Gastrocnemius medialis (tissue), 4 donors: Measurements from ENCODE around the gene PAM16. TPM values are rescaled to one million over a fixed set of nuclear protein-coding genes. Genes with fewer than 3 reads are reported as not detected.
A peak's percentile ranks its signal among the peaks of the same experiment; 100 is the strongest.

Source experiments
- ATAC-seq, 2 donors: fragments of 150-250 bp; one replicate each; pipeline ENCODE4 v1.9.1; 2016
- DNase-seq, 2 donors: peaks; one replicate each; pipeline ENCODE4 v3.0.0-alpha.2; 2019
- H3K27ac ChIP-seq, 4 donors: fragments of 200-600 bp; sonication (generic); 1 replicate in 1 of 4; 2 replicates in 3 of 4; pipeline ENCODE4 v1.5.1; 2016 to 2018; ENCODE audit warnings: mild to moderate bottlenecking in 2 of 4, moderate library complexity in 1 of 4
- H3K27me3 ChIP-seq, 3 donors: fragments of 200-600 bp; sonication (generic) in 2 of 3; 1 replicate in 1 of 3; 2 replicates in 2 of 3; pipeline versions ENCODE4 v1.5.1 to v1.6.0; 2016 to 2019; ENCODE audit warnings: mild to moderate bottlenecking in 1 of 3, moderate library complexity in 1 of 3
- H3K36me3 ChIP-seq, 2 donors: fragments of 200-600 bp; sonication (generic) in 1 of 2; one replicate each; pipeline ENCODE4 v1.5.1; 2017 to 2018
- H3K4me1 ChIP-seq, 2 donors: fragments of 200-600 bp; sonication (generic) in 1 of 2; one replicate each; pipeline ENCODE4 v1.5.1; 2016 to 2017; ENCODE audit warnings: mild to moderate bottlenecking in 2 of 2
- H3K4me3 ChIP-seq, 4 donors: fragments of 200-600 bp; sonication (generic) in 3 of 4; 1 replicate in 1 of 4; 2 replicates in 3 of 4; pipeline ENCODE4 v1.5.1; 2016 to 2019; ENCODE audit warnings: mild to moderate bottlenecking in 2 of 4
- H3K9me3 ChIP-seq, 3 donors: fragments of 200-600 bp; sonication (generic) in 2 of 3; 1 replicate in 1 of 3; 2 replicates in 2 of 3; pipeline ENCODE4 v1.5.1; 2016 to 2019
- POLR2A ChIP-seq, 2 donors: fragments of 450-650 bp; IDR thresholded peaks; one replicate each; pipeline ENCODE4 v1.6.1; 2017; ENCODE audit warnings: antibody characterized with exemption in 2 of 2, mild to moderate bottlenecking in 2 of 2, moderate library complexity in 2 of 2
- in situ Hi-C, 4 donors: fragments of 200-750 bp; cut with MboI; loops; one replicate each; pipeline versions ENCODE4 v1.15.0 to v1.8.0; 2017; ENCODE audit warnings: low sequenced_read_pairs in 4 of 4
- intact Hi-C: fragments of 100-400 bp; cut with DNase I; formaldehyde crosslinking; loops from one replicate; pipeline ENCODE4 v1.15.1; 2023; ENCODE audit warnings: low total_unique reads
- total RNA-seq, 4 donors: library from RNA; depleted of rRNA; stranded (reverse); fragments of >200 nt; gene quantifications; one replicate each; pipeline versions ENCODE4 v1.1.0 to v1.2.3, GENCODE V29; 2016
- TF ChIP-seq, protein P1 (sequence below), 5 experiments: fragments of 450-650 bp in 3 of 5; fragments of 200-600 bp in 2 of 5; sonication (generic) in 2 of 5; IDR thresholded peaks in 4 of 5; conservative IDR thresholded peaks in 1 of 5; 1 replicate in 4 of 5; 2 replicates in 1 of 5; pipeline ENCODE4 v1.5.1; 2016 to 2019; ENCODE audit warnings: antibody characterized with exemption in 5 of 5, mild to moderate bottlenecking in 3 of 5, moderate library complexity in 3 of 5

The PAM16 gene
- total RNA-seq, 4 donors from 2014 or later: 112 to 174 (median 132) TPM

DNA sequence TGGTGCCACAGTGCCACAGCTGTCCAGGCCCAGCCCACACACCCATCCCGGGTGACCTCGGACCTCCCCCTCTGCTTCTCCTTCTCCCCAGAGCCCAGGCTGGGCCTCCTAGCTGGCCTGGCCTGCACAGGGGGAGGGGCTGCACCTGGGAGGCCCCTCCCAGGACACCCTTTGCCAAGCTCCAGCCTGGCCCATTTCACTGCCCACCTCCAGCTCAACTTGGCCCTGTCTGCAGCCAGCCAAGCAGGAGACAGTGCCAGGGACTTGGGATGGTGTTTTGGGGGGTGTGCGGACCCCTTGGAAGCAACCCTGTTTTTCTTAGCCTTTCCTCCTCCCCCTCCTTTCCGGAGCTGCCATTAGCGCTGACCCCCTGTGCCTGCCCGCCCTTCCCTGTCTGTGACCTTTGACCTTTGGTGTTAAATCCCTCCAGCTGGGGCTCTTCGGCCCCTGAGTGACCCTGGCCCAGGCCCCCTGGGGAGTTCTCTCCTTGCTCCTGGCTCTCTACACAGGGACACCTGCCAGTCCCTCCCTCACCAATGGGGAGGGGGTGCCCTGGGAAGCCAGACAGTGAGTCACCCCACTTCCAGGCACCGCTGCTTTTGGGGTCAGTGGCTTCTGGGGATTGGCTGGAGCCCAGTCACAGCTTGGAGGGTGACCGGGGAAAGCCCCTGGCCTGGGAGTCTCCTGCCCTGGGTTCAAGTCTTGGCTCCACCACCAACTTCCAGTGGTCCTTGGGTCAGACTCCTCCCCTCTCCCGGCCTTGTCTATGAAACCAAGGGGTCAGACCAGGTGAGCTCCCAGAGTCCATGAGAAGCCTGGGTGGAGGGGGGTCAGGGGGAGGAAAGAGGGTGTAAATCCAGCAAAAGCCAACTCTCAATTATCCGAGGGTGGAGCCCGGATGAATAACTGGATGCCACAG is 33.3 kb downstream of the PAM16 start:
- no peak for ATAC-seq
- H3K27me3 ChIP-seq: peaks cover 14 to 31% (median 27%) of the 10 kb centered on the region in 3 donors
- H3K36me3 ChIP-seq: no peaks in the 10 kb centered on the region
- H3K9me3 ChIP-seq: no peaks in the 10 kb centered on the region
- no peak for DNase-seq
- intact Hi-C loops (no loop called here), in situ Hi-C loops (no loop called here)
- TF ChIP-seq, protein P1, sequence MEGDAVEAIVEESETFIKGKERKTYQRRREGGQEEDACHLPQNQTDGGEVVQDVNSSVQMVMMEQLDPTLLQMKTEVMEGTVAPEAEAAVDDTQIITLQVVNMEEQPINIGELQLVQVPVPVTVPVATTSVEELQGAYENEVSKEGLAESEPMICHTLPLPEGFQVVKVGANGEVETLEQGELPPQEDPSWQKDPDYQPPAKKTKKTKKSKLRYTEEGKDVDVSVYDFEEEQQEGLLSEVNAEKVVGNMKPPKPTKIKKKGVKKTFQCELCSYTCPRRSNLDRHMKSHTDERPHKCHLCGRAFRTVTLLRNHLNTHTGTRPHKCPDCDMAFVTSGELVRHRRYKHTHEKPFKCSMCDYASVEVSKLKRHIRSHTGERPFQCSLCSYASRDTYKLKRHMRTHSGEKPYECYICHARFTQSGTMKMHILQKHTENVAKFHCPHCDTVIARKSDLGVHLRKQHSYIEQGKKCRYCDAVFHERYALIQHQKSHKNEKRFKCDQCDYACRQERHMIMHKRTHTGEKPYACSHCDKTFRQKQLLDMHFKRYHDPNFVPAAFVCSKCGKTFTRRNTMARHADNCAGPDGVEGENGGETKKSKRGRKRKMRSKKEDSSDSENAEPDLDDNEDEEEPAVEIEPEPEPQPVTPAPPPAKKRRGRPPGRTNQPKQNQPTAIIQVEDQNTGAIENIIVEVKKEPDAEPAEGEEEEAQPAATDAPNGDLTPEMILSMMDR (IDR thresholded peaks at IDR 0.05 in 4 of 5, conservative IDR thresholded peaks at IDR 0.05 in 1 of 5): no peak
- no peak for TF ChIP-seq POLR2A (IDR thresholded peaks at IDR 0.05)
- H3K27ac ChIP-seq: peak overlapping the region; percentile 65 to 79 (median 74)
- H3K4me1 ChIP-seq: peaks cover 14 to 56% of the 10 kb centered on the region in 2 donors
- H3K4me3 ChIP-seq: peak overlapping the region in 3 of 4 donors; percentile 55 to 60 (median 59)

DNA sequence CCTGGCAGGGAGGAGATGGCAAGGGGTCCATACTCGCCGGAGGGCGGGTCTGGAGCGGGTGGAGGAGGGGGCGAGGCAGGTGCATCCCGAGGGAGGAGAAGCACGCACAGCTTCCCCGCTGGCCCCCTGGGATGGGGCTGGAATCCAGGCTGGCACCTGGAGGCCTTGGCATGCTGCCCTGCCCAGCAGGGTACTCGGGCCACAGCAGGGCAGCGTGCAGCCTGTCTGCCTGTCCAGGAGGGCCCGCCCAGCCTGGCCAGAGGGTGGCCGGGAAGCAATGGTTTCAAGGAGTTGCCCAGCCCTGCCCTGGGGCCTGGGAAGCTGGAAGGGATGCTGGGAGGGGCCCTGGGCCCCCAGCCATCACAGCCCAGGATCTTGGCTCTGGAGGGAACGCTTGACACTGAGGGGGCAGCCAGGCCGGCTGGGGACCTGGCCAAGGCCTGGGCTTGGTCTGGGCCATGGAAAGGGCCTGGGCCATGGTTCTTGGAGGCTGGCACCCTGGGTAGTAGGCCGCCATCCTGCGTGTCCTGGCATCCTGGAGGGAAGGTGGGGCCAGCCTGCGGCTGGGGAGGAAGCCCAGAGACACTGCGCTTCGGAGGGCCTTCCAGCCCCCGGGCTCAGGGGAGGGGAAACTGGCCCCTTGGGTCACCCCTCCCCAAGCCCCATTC is 34.1 kb downstream of the PAM16 start:
- H3K27me3 ChIP-seq: peaks cover 14 to 31% (median 27%) of the 10 kb centered on the region in 3 donors
- TF ChIP-seq, protein P1 (IDR thresholded peaks at IDR 0.05 in 4 of 5, conservative IDR thresholded peaks at IDR 0.05 in 1 of 5): no peak
- no peak for TF ChIP-seq POLR2A (IDR thresholded peaks at IDR 0.05)
- in situ Hi-C loops: no loop called here
- no peak for ATAC-seq
- no peak for DNase-seq
- H3K4me3 ChIP-seq: peak overlapping the region; percentile 55 to 65 (median 60)
- peak overlapping the region; percentile 65 to 79 (median 74) for H3K27ac ChIP-seq
- intact Hi-C loops: no loop called here
- no peaks in the 10 kb centered on the region for H3K36me3 ChIP-seq
- peaks cover 14 to 55% of the 10 kb centered on the region in 2 donors for H3K4me1 ChIP-seq
- no peaks in the 10 kb centered on the region for H3K9me3 ChIP-seq

DNA sequence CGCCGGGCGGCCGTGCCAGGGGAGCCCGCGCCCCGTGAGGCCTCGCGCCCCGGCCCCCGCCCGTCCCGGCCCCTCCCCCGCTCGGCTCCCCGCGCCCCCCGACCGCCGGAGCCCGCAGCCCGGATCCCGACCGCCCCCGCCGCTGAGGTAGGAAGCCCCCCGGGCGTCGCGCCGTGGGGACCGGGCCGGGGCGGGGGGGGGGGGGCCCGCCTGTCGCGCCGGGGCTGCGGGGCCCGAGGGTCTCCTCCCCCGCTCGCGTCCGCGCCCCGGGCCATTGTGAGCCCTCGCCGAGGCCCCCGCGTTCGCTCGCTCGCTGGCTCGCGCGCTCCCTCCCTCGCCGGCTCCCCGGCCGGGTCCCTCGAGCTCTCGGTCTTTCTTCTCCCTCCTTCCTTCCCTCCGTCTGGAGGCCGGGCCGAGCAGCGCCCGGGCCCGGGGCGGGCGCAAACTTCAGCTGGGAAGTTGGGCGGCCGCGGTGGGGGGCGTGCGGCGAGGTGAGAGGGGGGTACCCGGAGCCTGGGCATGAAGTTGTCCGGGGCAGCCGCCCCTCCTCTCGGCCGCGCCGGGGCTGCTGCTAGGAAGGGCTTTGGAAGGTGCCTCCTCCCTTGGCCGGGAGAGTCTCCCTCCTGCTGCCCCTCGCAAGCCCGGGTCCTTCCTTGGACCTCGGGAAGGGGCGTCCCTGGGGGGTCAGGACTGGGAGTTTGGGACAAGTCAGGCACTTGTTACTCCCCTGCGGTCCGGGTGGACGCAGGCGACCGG is 34.8 kb downstream of the PAM16 start:
- Histone ChIP-seq H3K4me1 (peaks cover 14 to 55% of the 10 kb centered on the region in 2 donors), H3K9me3 (no peaks in the 10 kb centered on the region), H3K36me3 (no peaks in the 10 kb centered on the region), H3K27me3 (peaks cover 14 to 31% (median 27%) of the 10 kb centered on the region in 3 donors), H3K4me3 (peak overlapping the region; percentile 59 to 65 (median 61)), H3K27ac (peak overlapping the region; percentile 65 to 79 (median 74))
- DNase-seq: no peak
- in situ Hi-C loops (no loop called here), intact Hi-C loops (no loop called here)
- TF ChIP-seq POLR2A (IDR thresholded peaks at IDR 0.05): no peak
- TF ChIP-seq, protein P1 (IDR thresholded peaks at IDR 0.05 in 4 of 5, conservative IDR thresholded peaks at IDR 0.05 in 1 of 5): no peak
- peak in 1 of 2 donors; percentile 17 for ATAC-seq
